H9 (cell line): Measurements from ENCODE around the gene THRB. TPM values are rescaled to one million over a fixed set of nuclear protein-coding genes. Genes with fewer than 3 reads are reported as not detected.

Experiments
- DNase-seq: peaks from one replicate; pipeline ENCODE4 v3.0.0-alpha.2; 2017
- H2AFZ ChIP-seq: one replicate; pipeline ENCODE4 v1.6.1; 2013; ENCODE audit warnings: mild to moderate bottlenecking, low read length, control low read depth, moderate library complexity
- H2AK5ac ChIP-seq: 2 replicates; pipeline ENCODE4 v1.6.1; 2013; ENCODE audit warnings: low read length, control low read depth, mixed read lengths; ENCODE audit not compliant: insufficient read length
- H2BK120ac ChIP-seq: one replicate; pipeline ENCODE4 v1.6.1; 2013; ENCODE audit warnings: low read depth, mild to moderate bottlenecking, low read length, control low read depth, inconsistent platforms; ENCODE audit not compliant: poor library complexity, severe bottlenecking
- H2BK12ac ChIP-seq: 2 replicates; pipeline ENCODE4 v1.6.1; 2013; ENCODE audit warnings: low read length, control low read depth, mixed read lengths, low read depth; ENCODE audit not compliant: insufficient read length
- H2BK15ac ChIP-seq: 2 replicates; pipeline ENCODE4 v1.6.1; 2013; ENCODE audit warnings: low read depth, low read length, control low read depth
- H2BK20ac ChIP-seq: one replicate; pipeline ENCODE4 v1.6.1; 2013; ENCODE audit warnings: low read depth, mild to moderate bottlenecking, low read length, control low read depth, inconsistent platforms; ENCODE audit not compliant: poor library complexity, severe bottlenecking
- H2BK5ac ChIP-seq: 2 replicates; pipeline ENCODE4 v1.6.1; 2013; ENCODE audit warnings: low read length, control low read depth, mixed read lengths; ENCODE audit not compliant: insufficient read length
- H3K14ac ChIP-seq: 2 replicates; pipeline ENCODE4 v1.6.1; 2013; ENCODE audit warnings: low read length, control low read depth; ENCODE audit not compliant: insufficient read depth
- H3K18ac ChIP-seq: 2 replicates; pipeline ENCODE4 v1.6.1; 2013; ENCODE audit warnings: low read depth, mild to moderate bottlenecking, mixed read lengths, low read length, control low read depth; ENCODE audit not compliant: insufficient read length
- H3K23ac ChIP-seq: 2 replicates; pipeline ENCODE4 v1.6.1; 2013; ENCODE audit warnings: low read length, control low read depth, mixed read lengths, low read depth; ENCODE audit not compliant: insufficient read length
- H3K23me2 ChIP-seq: 2 replicates; pipeline ENCODE4 v1.6.1; 2013; ENCODE audit warnings: low read depth, mild to moderate bottlenecking, mixed read lengths, low read length, control low read depth; ENCODE audit not compliant: insufficient read length, poor library complexity, severe bottlenecking
- H3K27ac ChIP-seq: 2 replicates; pipeline ENCODE4 v1.5.1; 2013; ENCODE audit warnings: low read length, control low read depth, mixed read lengths, low read depth; ENCODE audit not compliant: insufficient read length
- H3K27me3 ChIP-seq: 2 replicates; pipeline ENCODE4 v1.6.1; 2013; ENCODE audit warnings: low read length, control low read depth, inconsistent platforms; ENCODE audit not compliant: insufficient read depth
- H3K4ac ChIP-seq: 2 replicates; pipeline ENCODE4 v1.6.1; 2013; ENCODE audit warnings: low read depth, mild to moderate bottlenecking, control low read depth, inconsistent platforms, low read length, moderate library complexity
- H3K4me1 ChIP-seq: 2 replicates; pipeline ENCODE4 v1.6.1; 2013; ENCODE audit warnings: low read length, control low read depth, inconsistent platforms; ENCODE audit not compliant: insufficient read depth
- H3K4me2 ChIP-seq: 2 replicates; pipeline ENCODE4 v1.6.1; 2013; ENCODE audit warnings: low read length, control low read depth, mixed read lengths; ENCODE audit not compliant: insufficient read length, insufficient read depth
- H3K56ac ChIP-seq: 2 replicates; pipeline ENCODE4 v1.6.1; 2013; ENCODE audit warnings: low read depth, mild to moderate bottlenecking, mixed read lengths, low read length, control low read depth; ENCODE audit not compliant: insufficient read length
- H3K79me1 ChIP-seq: 2 replicates; pipeline ENCODE4 v1.6.1; 2013; ENCODE audit warnings: low read depth, mild to moderate bottlenecking, moderate library complexity, low read length, control low read depth, inconsistent platforms; ENCODE audit not compliant: insufficient read depth, poor library complexity, severe bottlenecking
- H3K79me2 ChIP-seq: 2 replicates; pipeline ENCODE4 v1.6.1; 2013; ENCODE audit warnings: low read length, control low read depth, inconsistent platforms; ENCODE audit not compliant: insufficient read depth
- H3K9ac ChIP-seq: 2 replicates; pipeline ENCODE4 v1.6.1; 2013; ENCODE audit warnings: low read length, control low read depth, mixed read lengths; ENCODE audit not compliant: insufficient read length; ENCODE audit errors: extremely low read depth
- H3K9me3 ChIP-seq: one replicate; pipeline ENCODE4 v1.6.1; 2013; ENCODE audit warnings: low read depth, low read length, inconsistent platforms; ENCODE audit not compliant: control insufficient read depth
- H3T11ph ChIP-seq: one replicate; pipeline ENCODE4 v1.6.1; 2013; ENCODE audit warnings: mild to moderate bottlenecking, low read length, control low read depth, inconsistent platforms
- H4K20me1 ChIP-seq: one replicate; pipeline ENCODE4 v1.6.1; 2013; ENCODE audit not compliant: control insufficient read depth, insufficient read length, insufficient read depth
- H4K5ac ChIP-seq: 2 replicates; pipeline ENCODE4 v1.6.1; 2013; ENCODE audit warnings: low read depth, mild to moderate bottlenecking, mixed read lengths, low read length, control low read depth; ENCODE audit not compliant: insufficient read length
- H4K8ac ChIP-seq: replicated peaks from 2 replicates; pipeline ENCODE4 v1.6.1; 2013; ENCODE audit warnings: low read length, control low read depth, mixed read lengths, low read depth; ENCODE audit not compliant: insufficient read length
- H4K91ac ChIP-seq: 2 replicates; pipeline ENCODE4 v1.6.1; 2013; ENCODE audit warnings: low read depth, mild to moderate bottlenecking, moderate library complexity, mixed read lengths, low read length, control low read depth; ENCODE audit not compliant: insufficient read length
- H3K27ac Mint-ChIP-seq, 3 experiments: 2 replicates in 2 of 3; 3 replicates in 1 of 3; pipeline ENCODE4 v1.8.0; 2020 to 2021; ENCODE audit warnings: mixed read lengths in 3 of 3, mild to moderate bottlenecking in 1 of 3, moderate library complexity in 1 of 3
- H3K27me3 Mint-ChIP-seq: 2 replicates; pipeline ENCODE4 v1.8.0; 2021; ENCODE audit warnings: low read depth, mild to moderate bottlenecking, moderate library complexity, mixed read lengths
- H3K36me3 Mint-ChIP-seq, 3 experiments: 2 replicates in 2 of 3; 3 replicates in 1 of 3; pipeline ENCODE4 v1.8.0; 2020 to 2021; ENCODE audit warnings: low read depth in 3 of 3, mixed read lengths in 3 of 3; ENCODE audit not compliant: insufficient read depth in 1 of 3
- H3K4me1 Mint-ChIP-seq, 2 experiments: 2 replicates each; pipeline ENCODE4 v1.8.0; 2020; ENCODE audit warnings: mixed read lengths in 2 of 2
- H3K4me3 Mint-ChIP-seq, 2 experiments: 2 replicates in 1 of 2; 3 replicates in 1 of 2; pipeline ENCODE4 v1.8.0; 2020 to 2021; ENCODE audit warnings: mild to moderate bottlenecking in 2 of 2, mixed read lengths in 2 of 2, moderate library complexity in 1 of 2
- H3K9me3 Mint-ChIP-seq, 2 experiments: 2 replicates in 1 of 2; 3 replicates in 1 of 2; pipeline ENCODE4 v1.8.0; 2020; ENCODE audit warnings: mild to moderate bottlenecking in 2 of 2, mixed read lengths in 2 of 2, moderate library complexity in 1 of 2
- WGBS: extraction: QIAGEN DNeasy Blood & Tissue Kit; methylation state at CpG from one replicate; pipeline ENCODE4 v1.1.7; 2013; ENCODE audit warnings: missing lambda C conversion rate, low lambda C conversion rate, mixed read lengths; ENCODE audit not compliant: insufficient read length; ENCODE audit errors: extremely low coverage; 5-methylcytosine and 5-hydroxymethylcytosine counted together
- total RNA-seq: library from RNA; stranded (reverse); gene quantifications from 2 replicates; pipeline ENCODE4 v1.2.1, GENCODE V29; 2021
- TF ChIP-seq, protein P1 (sequence below): fragments of 200-600 bp; sonication (generic); conservative IDR thresholded peaks from 3 replicates; pipeline ENCODE4 v1.8.0; 2021; ENCODE audit warnings: antibody characterized with exemption, mild to moderate bottlenecking

THRB gene
- total RNA-seq, 1 experiment from 2014 or later = 8.6 TPM

DNA sequence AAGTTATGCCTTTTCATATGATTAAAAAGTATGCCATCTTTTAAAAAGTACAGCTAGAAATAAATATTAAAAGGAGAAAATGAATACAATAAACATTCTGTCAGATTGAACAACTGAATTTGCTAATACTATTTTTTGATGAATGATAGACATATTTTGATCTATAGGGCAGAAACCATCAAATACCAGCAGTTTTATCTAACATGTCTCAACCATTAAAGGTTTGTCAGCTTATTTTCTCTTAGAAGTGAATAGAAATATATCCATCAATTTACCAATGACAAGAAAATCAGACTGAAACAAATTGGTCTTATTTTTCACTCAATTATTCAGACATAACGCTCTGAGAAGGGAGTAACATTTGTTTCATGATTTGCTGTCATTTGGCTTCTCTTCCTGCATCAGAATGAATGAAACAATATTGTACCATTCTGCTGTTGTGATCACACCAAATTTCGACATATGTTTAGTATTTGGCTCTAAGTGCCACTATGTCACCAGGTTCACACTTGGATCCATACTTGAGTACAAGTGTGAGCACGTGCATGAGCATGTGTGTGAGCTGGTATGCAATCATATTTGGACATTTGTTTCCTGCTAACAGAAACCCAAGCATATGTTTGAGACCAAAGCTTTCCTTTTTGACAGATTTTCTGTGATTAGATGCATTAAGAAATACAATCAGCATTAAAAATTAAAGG, 86.5 kb downstream of the THRB start:
- H3K79me1 ChIP-seq = no peaks in the 10 kb centered on the region

More for the DNA sequence above, 86.5 kb downstream of the THRB start:
- Histone ChIP-seq H4K20me1 (no peaks in the 10 kb centered on the region), H2BK5ac (no peak overlapping the region), H4K5ac (no peak overlapping the region), H3K23ac (no peak overlapping the region), H2AFZ (no peak overlapping the region), H3K27me3 (no peaks in the 10 kb centered on the region), H3K4me2 (no peak overlapping the region), H2BK120ac (no peak overlapping the region), H3K79me2 (no peaks in the 10 kb centered on the region), H3K4me1 (no peaks in the 10 kb centered on the region), H3K9ac (no peak overlapping the region), H2AK5ac (no peak overlapping the region), H3T11ph (no peak overlapping the region), H3K27ac (no peak overlapping the region), H3K4ac (no peak overlapping the region), H2BK15ac (no peak overlapping the region), H3K9me3 (no peaks in the 10 kb centered on the region), H2BK20ac (no peak overlapping the region), H3K23me2 (no peaks in the 10 kb centered on the region), H3K14ac (no peak overlapping the region), H2BK12ac (no peak overlapping the region), H4K91ac (no peak overlapping the region), H4K8ac (no peak overlapping the region), H3K56ac (no peak overlapping the region), H3K18ac (no peak overlapping the region)
- Mint-ChIP-seq H3K4me1 (peaks cover 6 to 12% of the 10 kb centered on the region in 2 experiments), H3K36me3 (peaks cover 0 to 8% (median 0%) of the 10 kb centered on the region in 3 experiments; a peak in 2 of 7 replicates), H3K9me3 (peaks cover 0 to 6% of the 10 kb centered on the region in 2 experiments; a peak in 1 of 5 replicates), H3K4me3 (no peak overlapping the region), H3K27me3 (no peaks in the 10 kb centered on the region), H3K27ac (no peak overlapping the region)
- no CpG with 5 or more reads among the region's 3 CpGs for WGBS
- no peak for DNase-seq
- TF ChIP-seq, protein P1, sequence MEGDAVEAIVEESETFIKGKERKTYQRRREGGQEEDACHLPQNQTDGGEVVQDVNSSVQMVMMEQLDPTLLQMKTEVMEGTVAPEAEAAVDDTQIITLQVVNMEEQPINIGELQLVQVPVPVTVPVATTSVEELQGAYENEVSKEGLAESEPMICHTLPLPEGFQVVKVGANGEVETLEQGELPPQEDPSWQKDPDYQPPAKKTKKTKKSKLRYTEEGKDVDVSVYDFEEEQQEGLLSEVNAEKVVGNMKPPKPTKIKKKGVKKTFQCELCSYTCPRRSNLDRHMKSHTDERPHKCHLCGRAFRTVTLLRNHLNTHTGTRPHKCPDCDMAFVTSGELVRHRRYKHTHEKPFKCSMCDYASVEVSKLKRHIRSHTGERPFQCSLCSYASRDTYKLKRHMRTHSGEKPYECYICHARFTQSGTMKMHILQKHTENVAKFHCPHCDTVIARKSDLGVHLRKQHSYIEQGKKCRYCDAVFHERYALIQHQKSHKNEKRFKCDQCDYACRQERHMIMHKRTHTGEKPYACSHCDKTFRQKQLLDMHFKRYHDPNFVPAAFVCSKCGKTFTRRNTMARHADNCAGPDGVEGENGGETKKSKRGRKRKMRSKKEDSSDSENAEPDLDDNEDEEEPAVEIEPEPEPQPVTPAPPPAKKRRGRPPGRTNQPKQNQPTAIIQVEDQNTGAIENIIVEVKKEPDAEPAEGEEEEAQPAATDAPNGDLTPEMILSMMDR = no peak
